T-helper 1 cell treated with Interleukin-12 subunit alpha and Interleukin-12 subunit beta and Interleukin-4 antibody, amounts not matched to agents 30 ng/mL and 1 ng/mL, for 36 hours (primary cell): ENCODE results near the gene OR2T27. TPM values are rescaled to one million over a fixed set of nuclear protein-coding genes. Genes with fewer than 3 reads are reported as not detected.
"Not testable (repeated sequence)": the region's sequence is repeated elsewhere in the genome, so short reads cannot be mapped to it uniquely, and the experiment has no call there.

Experiments used
- intact Hi-C: fragments of 100-400 bp; cut with micrococcal nuclease; formaldehyde crosslinking; loops from one replicate; pipeline ENCODE4 v1.15.1; 2024
- total RNA-seq: library from RNA; stranded (reverse); gene quantifications from 2 replicates; pipeline ENCODE4 v1.2.3, GENCODE V29; 2022

The OR2T27 gene, protein sequence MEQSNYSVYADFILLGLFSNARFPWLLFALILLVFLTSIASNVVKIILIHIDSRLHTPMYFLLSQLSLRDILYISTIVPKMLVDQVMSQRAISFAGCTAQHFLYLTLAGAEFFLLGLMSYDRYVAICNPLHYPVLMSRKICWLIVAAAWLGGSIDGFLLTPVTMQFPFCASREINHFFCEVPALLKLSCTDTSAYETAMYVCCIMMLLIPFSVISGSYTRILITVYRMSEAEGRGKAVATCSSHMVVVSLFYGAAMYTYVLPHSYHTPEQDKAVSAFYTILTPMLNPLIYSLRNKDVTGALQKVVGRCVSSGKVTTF
- total RNA-seq: not detected in 2 replicates

DNA sequence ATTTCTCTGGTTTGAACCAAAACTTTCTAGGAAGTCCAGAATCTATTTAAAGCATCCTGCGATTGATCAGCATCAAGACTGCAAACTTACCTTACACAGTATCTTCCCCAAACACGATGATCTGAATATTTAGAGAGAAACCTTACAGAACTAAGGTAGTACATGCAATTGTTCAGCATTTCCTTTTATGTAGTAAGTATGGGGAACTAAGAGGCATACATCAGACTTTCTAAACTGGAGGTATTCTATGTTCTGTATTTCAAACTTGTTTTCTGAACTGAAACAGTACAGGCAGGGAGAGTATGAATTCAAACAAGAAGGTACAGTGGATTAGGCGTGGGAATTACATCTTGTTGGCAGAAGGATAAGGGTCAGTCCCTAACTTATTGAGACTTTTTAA lies at the start of gene OR2T27:
TSS of gene OR2T27 (minus strand) at position 175 of the 400 bp plus-strand sequence. CDS start 4,644 bp downstream, outside the sequence.
- intact Hi-C loops: not testable (repeated sequence)

DNA sequence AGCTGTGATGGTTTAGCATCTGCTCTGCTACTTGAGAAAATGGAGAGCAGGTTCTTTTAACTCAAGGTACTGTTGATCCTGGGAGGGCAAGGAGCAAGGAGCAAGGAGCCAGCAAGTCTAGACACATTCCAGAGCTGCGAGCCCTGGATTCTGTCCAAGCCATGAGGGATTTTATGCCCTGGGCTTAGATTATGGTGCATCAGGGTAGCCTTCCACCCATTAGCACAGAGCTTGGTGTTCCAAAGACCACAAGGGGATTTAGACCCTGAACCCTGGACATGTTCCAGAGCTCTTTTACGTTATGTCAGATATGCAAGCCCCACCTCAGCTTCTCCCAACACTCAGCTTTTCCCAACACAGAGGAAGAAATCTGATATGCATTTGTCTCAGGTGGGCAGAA lies 49.3 kb upstream of the OR2T27 start:
- intact Hi-C loops: no loop called here

DNA sequence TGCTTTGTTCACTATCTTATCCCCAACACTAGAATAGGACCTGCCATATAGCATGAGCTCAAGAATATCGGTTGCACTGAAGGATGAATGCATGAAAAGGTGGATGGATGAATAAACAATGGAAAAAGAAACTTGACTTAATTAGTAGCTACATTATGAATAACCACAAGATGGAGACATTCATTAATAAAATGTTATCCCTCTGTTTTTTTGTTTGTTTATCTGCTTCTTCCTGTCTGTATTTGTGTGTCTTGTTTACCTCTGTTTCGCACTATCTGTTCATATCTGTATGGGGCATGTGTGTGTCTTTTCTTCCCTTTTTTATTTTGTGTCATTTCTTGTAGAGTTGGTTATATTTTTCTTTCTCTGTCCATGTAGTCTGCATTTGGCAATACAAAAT lies 48.3 kb upstream of the OR2T27 start:
- intact Hi-C loops: no loop called here

GRCh38 chr1:248702714-248703113 lies 47.4 kb upstream of the OR2T27 start, which contains the start of gene OR14I1:
Gene OR14I1, minus strand, starts transcription at chr1:248702766.
- intact Hi-C loops: no loop called here

GRCh38 chr1:248699099-248699498 lies 43.8 kb upstream of the OR2T27 start:
- intact Hi-C loops: no loop called here

DNA sequence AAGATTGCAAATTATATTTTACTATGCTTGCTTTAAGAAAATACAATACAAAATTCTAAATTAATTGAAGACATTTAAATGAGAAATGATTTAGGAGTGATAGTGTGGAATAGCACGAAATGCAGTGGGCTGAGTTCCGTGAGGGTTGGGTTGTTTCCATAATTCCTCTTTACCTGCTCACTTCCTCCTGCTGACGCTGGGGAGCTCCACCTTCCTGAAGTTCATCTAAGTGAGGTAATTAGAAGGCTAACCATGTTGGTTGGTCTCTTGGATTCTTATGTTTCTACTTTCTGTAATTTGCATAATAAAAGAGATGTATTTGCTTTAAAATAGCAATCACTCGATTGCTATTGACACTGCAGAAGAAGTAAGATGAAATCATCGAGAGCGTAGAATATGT lies 42.6 kb upstream of the OR2T27 start:
- intact Hi-C loops: no loop called here

GRCh38 chr1:248696774-248697173 lies 41.4 kb upstream of the OR2T27 start:
- intact Hi-C loops: no loop called here

GRCh38 chr1:248696261-248696660 lies 40.9 kb upstream of the OR2T27 start:
- intact Hi-C loops: no loop called here

- intact Hi-C loops: no loop called here
Observed at GRCh38 chr1:248695451-248696132, 40.3 kb upstream of the OR2T27 start.

DNA sequence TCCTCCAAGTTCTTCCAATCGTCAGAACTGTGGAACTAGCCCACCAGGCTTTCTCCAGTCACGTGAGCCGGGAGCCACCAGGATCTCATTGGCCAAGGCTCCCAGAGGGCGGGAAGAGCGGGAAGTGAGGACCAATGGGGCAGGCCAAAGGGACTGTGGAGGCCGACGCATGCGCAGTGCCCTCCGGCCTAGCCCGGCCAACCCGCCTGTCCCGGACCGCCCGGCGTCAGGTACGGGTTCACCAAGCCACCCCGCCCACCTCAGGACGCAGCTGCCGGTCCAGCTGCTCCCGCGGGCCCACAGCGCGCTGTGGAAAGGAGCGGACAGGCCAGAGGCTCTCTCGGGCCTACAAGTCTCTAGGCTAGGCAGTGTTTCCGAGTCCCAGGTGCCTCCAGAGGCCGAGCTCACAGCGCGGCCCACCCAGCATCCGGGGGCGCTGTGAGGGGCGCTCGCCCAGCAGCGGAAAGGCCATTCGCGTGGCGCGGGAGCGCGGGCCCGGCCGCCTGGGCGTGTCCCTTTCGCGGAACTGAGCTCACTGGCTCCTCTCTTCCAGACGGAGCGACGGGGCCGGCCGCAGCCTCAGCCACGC lies 36.3 kb upstream of the OR2T27 start:
- intact Hi-C loops: no loop called here

DNA sequence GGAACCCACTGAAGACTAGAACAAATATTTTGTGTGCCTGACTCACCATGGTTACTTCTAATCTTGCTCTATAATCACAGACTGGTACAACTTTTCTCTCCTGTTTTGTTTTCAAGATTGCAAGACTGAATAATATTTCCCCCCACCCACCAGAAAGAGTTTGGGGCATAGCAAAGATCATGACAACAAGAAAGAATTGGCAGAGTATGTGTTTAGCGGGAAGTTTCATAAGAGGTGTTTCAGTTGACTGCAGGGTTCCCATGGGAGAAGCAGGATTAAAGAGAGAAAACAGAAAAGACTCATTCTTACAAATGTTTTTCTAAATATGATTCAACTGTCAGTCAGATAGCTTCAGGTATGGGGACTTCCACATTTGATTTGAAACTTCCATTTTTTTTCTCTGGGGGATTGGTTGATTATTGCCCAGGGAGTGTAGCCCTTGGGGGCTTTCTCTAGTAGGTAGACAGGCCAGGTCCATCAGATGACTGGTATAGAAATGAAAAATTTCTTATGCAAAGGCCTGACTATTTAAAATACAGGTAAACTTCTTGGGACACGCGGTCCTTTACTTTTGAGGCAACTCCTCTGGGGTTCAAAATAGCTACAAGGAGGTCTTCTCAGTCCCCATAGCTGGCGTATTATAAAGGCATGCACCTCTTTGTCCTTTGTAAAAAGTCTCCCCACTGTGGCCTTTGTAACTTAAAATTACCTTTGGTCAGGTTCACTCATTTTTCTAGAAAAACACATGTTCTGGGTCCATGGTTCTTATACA lies 33.4 kb upstream of the OR2T27 start:
- intact Hi-C loops: loop anchor here (5.0 to 10.0 kb wide), 2 partner anchors 66 to 444 kb away; no protein-coding TSS in a partner anchor

DNA sequence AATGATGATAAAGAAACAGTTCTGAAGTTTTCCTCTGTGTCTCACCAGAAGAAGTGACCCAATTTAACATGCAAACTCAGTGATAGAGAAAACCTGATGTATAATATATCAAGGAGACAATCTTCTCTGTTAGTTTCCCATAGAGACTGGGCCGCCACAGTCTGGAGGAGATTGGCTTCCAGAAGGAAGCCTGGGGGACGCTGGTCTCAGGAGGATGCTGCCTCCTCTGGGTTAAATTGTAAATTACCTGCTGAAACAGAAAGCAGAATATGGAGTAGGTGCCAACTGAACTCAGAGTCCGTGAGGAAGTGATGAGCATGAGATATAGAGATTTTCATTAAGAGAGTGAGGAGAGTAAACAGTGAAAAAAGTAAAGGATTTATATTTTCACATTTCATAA lies 31.5 kb upstream of the OR2T27 start:
- intact Hi-C loops: loop anchor here (1.0 to 10.0 kb wide), 4 partner anchors 65 to 442 kb away; no protein-coding TSS in a partner anchor

DNA sequence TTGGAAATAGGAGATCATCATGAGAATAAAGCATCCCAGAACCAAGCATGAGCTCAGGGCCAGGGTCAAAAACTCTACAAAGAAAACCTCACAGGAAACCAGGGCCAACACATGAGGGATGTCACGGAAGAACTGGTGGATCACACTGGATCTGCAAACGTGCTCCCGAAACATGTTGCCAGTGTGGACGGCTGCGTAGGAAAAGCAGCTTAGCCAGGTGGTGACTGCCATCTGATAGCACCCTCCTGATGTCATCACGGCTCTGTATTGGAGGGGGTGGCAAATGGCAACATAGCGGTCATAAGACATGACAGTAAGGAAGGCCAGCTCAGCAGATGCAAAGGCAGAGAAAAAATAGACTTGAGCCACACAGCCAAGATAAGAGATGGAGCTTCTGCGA lies 26.3 kb upstream of the OR2T27 start:
- intact Hi-C loops: loop anchor here (10.0 kb wide), 1 partner anchor 437 kb away; no protein-coding TSS in a partner anchor

GRCh38 chr1:248670003-248670402 lies 14.7 kb upstream of the OR2T27 start:
- intact Hi-C loops: no loop called here

GRCh38 chr1:248663453-248664328 lies 8.4 kb upstream of the OR2T27 start:
- intact Hi-C loops: not testable (repeated sequence)

DNA sequence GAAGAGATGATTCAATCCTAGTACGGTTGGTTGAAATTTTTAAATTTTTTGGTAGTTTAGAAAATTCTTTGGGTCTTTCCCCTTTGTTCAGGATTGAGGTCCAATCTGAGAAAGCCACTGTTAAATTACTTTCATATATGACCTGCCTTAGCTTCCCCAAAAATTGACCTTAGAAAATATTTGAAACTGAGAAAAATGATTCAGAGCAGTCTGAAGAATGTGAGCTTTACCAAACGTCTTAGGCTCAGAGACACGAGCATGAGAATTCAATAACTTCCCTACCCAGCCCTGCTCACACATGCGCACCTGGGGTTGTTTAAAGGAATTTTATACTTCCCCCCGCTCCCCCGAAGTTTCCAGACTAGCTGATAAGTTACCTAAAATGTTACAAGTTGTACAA lies 1.5 kb upstream of the OR2T27 start:
- intact Hi-C loops: not testable (repeated sequence)

DNA sequence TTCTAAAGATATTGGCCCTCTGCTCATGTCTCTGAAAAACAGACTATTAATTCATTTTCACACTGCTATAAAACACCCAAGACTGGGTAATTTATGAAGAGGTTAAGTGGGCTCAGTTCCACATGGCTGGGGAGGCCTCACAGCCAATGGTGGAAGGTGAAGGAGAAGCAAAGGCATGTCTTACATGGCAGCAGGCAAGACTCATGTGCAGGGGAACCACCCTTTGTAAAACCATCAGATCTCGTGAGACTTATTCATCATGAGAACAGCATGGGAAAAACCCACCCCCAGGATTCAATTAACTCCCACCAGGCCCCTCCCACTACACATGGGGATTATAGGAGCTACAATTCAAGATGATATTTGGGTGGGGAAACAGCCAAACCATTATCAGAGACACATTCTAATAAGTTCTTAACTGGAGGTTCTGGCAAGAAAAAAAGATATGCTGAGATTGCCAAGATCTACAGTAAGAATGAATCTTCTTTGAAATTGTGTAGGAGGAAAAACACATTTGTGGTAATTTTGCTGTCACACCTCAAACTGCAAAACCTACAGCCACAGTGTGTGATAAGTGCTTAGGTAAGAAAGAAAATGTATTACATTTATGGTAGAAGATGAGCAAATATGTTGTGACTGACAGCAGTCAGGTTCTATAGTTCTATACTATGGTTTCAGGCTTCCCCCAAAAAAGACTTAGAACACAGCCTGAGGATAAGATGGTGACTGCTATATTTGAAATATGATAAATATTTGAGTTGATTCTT lies 6.4 kb downstream of the OR2T27 start:
- intact Hi-C loops: not testable (repeated sequence)

DNA sequence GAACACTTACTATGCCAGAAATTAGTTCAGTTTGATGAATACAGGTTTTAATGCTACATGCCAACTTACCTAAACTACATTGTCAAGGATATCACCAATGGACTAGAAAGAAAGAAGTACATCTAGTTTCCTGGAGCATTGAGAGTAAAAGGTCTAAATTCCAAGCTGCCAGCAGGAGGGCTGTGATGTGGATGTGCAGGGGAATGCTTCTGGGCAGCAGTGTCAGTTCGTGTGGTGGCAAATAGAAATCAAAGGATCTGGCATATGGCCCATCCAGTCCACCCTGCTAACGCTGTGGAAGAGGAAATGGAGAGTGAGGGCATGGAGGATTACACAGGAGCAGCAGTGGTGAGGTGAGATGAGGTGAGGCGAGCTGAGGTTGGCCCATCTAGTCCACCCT lies 10.2 kb downstream of the OR2T27 start, which contains the start of gene OR2T35:
TSS of gene OR2T35 (minus strand) at position 101 of the 400 bp plus-strand sequence. CDS start 6,020 bp downstream, outside the sequence.
- intact Hi-C loops: not testable (repeated sequence)

DNA sequence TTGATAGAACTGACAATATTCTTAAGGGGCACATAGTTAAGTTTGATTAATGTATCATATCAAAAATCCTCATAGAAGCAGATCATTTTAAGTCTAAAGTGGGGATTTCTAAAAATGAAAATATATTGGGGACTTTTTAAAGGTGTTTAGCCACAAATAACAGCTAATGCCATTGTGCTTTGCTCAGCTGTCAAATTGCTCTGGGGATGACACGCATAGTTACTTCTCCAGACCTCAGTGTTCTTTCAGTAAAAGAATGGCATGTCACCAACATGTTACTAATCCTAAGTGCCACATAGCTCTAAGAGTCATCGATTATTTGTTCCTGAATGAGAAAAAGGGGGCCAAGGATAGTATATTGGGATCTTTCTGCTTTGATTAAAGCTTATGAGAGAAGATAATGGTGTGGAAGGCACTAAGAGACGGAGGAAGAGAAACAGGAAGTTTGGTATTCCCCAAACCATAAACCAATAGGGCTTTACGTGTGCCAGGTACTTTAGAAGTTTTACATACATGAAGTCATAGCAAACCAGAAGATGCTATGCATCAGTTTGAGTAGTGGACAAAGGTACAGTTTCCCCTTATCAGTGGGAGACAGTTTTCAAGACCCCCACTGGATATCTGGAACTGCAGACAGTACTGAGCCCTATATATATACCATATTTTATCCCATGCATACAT lies 12.2 kb downstream of the OR2T27 start:
- intact Hi-C loops: not testable (repeated sequence)
